Psoas muscle (tissue), 8 donors: ENCODE measurements around the gene ADSS1. TPM values are rescaled to one million over a fixed set of nuclear protein-coding genes. Genes with fewer than 3 reads are reported as not detected.

ENCODE experiments used
- ATAC-seq, 4 donors: fragments of 200-7000 bp; cut with Tn5 transposase; one replicate each; pipeline ENCODE4 v1.9.1; 2020; ENCODE audit warnings: moderate library complexity in 3 of 4, mild to moderate bottlenecking in 2 of 4
- DNase-seq, 2 donors: peaks; one replicate each; pipeline ENCODE4 v3.0.0-alpha.2; 2020
- H3K27ac ChIP-seq: fragments of 200-600 bp; one replicate; pipeline ENCODE4 v1.8.0; 2022
- H3K27me3 ChIP-seq, 3 donors: fragments of 200-600 bp in 1 of 3; one replicate each; pipeline versions ENCODE4 v1.6.1 to v1.8.0; 2013 to 2022; ENCODE audit warnings: low read length in 2 of 3, mild to moderate bottlenecking in 2 of 3, moderate library complexity in 1 of 3; ENCODE audit not compliant: insufficient read depth in 3 of 3
- H3K36me3 ChIP-seq, 2 donors: fragments of 200-600 bp in 1 of 2; one replicate each; pipeline versions ENCODE4 v1.6.1 to v1.8.0; 2013 to 2022; ENCODE audit warnings: low read depth in 1 of 2, mild to moderate bottlenecking in 1 of 2, moderate library complexity in 1 of 2; ENCODE audit not compliant: insufficient read depth in 1 of 2
- H3K4me1 ChIP-seq: fragments of 200-600 bp; one replicate; pipeline ENCODE4 v1.8.0; 2022
- H3K4me3 ChIP-seq: fragments of 200-600 bp; one replicate; pipeline ENCODE4 v1.8.0; 2022; ENCODE audit warnings: mild to moderate bottlenecking
- H3K9me3 ChIP-seq: fragments of 200-600 bp; one replicate; pipeline ENCODE4 v1.8.0; 2022
- WGBS, 3 donors: extraction: QIAGEN DNeasy Blood & Tissue Kit; methylation state at CpG; one replicate each; pipeline versions ENCODE4 v1.1.6 to v1.1.7; 2013; 5-methylcytosine and 5-hydroxymethylcytosine counted together
- intact Hi-C, 2 donors: fragments of 100-400 bp; cut with DNase I; formaldehyde crosslinking; loops; one replicate each; pipeline versions ENCODE4 v1.11.0 to v1.14.2; 2022
- polyA plus RNA-seq, 3 donors: library from polyadenylated mRNA; stranded (reverse); fragments of 200-250 nt; gene quantifications; one replicate each; pipeline ENCODE4 v1.2.3, GENCODE V29; 2013
- total RNA-seq, 4 donors: library from RNA; stranded (reverse); fragmentation: NEBNext Ultra II Directional in 2 of 4; extraction: Animal tissue kit (Norgen Biotek cat#: 25700) in 2 of 4; gene quantifications; one replicate each; pipeline versions ENCODE4 v1.2.1 to v1.2.4, GENCODE V29; 2021 to 2023
- TF ChIP-seq, protein P1 (sequence below): fragments of 200-600 bp; IDR thresholded peaks from one replicate; pipeline ENCODE4 v1.8.0; 2022; ENCODE audit warnings: antibody characterized with exemption
- donor health status: healthy with polysubstance abuse.
- donor health status: DM: no; HTN: no; CAD: no; lungs with moderate emphysema.
- donor health status: Bipolar disorder and iron deficiency.
- donor health status: healthy.
- donor health status: DM: yes; HTN: yes; CAD: no.
- donor health status: DM: no; HTN: no; CAD: no.
- donor health status: DM: no; HTN: no; CAD: no.
- donor health status: DM: yes; HTN: yes; CAD: no.

The ADSS1 gene
- total and polyA plus RNA-seq, 7 donors: 187 to 394 (median 300) TPM

DNA sequence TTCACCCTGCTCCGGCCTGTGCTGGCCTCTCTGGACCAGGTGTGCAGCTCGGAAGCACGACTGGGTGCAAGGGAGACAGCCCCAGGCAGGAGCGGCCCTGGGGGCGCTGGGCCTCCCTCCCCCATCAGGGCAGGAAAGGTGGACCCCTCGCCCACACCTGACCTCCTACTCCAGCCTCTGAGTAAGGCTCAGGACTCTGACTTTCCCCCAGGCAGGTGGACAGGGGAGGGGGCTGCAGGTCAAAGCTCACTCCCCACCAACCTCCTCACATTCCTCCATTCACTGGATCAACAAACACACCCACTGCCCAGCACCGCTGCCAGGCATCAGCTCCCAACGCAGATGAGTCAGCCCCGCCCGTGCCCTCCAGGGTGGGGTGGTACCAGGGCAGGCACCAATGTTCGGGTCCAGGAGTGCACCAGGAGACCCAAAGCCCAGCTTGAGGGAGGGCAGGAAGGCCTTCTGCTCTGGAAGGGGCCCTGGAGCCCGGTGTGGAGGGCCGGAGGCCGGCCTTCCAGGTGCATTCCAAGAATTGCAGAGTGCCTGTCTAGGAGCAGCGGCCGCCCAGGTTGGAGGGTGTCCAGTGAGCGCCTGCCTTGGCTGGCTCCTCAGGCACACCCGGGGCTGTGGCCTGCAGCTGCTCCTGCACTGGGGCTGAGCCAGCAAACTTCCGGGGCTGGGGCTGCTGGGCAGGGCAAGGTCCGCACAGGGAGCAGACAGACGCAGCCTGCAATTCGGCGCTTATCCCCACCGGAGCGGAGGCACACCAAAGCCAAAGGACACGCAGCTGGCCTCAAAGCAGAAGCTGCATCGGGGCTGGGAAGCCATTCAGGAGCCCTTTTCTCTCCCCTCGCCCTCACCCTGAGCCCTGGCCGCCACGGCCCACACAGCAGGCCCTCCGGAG, 36.2 kb upstream of the ADSS1 start:
- H3K27ac ChIP-seq: peak overlapping the region; percentile 94
- H3K27me3 ChIP-seq: no peaks in the 10 kb centered on the region
- no peaks in the 10 kb centered on the region for H3K9me3 ChIP-seq
- H3K36me3 ChIP-seq: no peaks in the 10 kb centered on the region
- intact Hi-C loops: loop anchor here in 1 of 2 donors (10.0 kb wide), 1 partner anchor 807 kb away; the partner anchor contains the start of gene TEDC1
- ATAC-seq (peak; percentile 89 to 95 (median 92)), DNase-seq (peak; percentile 87 to 94)
- TF ChIP-seq, protein P1, sequence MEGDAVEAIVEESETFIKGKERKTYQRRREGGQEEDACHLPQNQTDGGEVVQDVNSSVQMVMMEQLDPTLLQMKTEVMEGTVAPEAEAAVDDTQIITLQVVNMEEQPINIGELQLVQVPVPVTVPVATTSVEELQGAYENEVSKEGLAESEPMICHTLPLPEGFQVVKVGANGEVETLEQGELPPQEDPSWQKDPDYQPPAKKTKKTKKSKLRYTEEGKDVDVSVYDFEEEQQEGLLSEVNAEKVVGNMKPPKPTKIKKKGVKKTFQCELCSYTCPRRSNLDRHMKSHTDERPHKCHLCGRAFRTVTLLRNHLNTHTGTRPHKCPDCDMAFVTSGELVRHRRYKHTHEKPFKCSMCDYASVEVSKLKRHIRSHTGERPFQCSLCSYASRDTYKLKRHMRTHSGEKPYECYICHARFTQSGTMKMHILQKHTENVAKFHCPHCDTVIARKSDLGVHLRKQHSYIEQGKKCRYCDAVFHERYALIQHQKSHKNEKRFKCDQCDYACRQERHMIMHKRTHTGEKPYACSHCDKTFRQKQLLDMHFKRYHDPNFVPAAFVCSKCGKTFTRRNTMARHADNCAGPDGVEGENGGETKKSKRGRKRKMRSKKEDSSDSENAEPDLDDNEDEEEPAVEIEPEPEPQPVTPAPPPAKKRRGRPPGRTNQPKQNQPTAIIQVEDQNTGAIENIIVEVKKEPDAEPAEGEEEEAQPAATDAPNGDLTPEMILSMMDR: no peak
- peaks cover 37% of the 10 kb centered on the region for H3K4me1 ChIP-seq
- 24 to 25% (median 25%) methylated on average over 29 to 31 of the region's 31 CpGs for WGBS, 3 donors
- H3K4me3 ChIP-seq: peak overlapping the region; percentile 91

- H3K27me3 ChIP-seq: no peaks in the 10 kb centered on the region
- no peaks in the 10 kb centered on the region for H3K9me3 ChIP-seq
- ATAC-seq (peak; percentile 33 to 60 (median 40)), DNase-seq (peak; percentile 61 to 74)
- TF ChIP-seq, protein P1: no peak
- peak overlapping the region; percentile 94 for H3K27ac ChIP-seq
- intact Hi-C loops: loop anchor here in 1 of 2 donors (10.0 kb wide), 1 partner anchor 806 kb away; the partner anchor contains the start of gene TEDC1
- H3K36me3 ChIP-seq: no peaks in the 10 kb centered on the region
- H3K4me1 ChIP-seq: peaks cover 37% of the 10 kb centered on the region
- H3K4me3 ChIP-seq: peak overlapping the region; percentile 91
- whole genome bisulfite sequencing, 3 donors: 12 to 20% (median 18%) methylated on average over 24 of the region's 24 CpGs
These were observed 35.4 kb upstream of the ADSS1 start for GRCh38 chr14:104688505-104689108.

DNA sequence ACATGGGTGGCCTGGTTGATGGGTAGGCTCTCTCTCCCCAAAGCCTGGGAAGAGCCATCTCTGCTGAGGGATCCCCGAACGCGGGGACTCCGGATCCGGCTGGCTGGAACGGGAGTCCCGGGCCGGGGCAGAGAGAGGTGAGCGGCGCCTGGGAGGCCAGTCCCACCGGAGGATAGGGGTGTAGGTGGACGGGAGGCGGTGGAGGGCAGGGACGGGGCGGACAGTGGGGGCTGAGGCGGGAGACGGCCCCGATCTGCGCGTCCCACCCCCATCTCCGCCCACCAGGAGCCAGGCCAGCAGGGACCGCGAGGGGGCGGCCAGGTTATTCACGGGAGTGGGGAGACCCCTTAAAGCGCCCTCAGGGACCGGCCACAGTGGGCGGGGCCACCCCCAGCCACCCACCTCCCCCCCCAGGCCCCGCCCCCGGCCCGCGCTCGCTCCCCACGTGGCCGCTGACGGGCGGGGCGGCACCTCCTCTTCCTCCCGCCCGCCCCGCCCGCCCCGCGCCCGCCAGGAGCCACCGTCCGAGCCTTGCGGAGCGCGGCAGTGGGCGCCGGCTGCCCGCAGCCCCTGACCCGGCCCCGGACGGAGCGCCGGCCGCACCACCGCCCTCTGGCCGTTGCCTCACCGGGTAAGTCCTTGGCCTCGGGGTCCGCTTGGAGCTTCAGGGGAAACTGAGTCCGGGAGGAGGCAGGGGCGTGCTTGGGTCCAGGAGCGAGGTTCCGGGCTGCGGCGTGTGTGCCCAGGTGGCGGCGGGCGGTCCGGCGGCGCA, 34.7 kb upstream of the ADSS1 start, which contains the start of gene INF2:
Gene INF2, plus strand, starts transcription at position 510 of the 772 bp plus-strand sequence. CDS start 11,748 bp downstream, outside the sequence.
- no peaks in the 10 kb centered on the region for H3K27me3 ChIP-seq
- H3K9me3 ChIP-seq: no peaks in the 10 kb centered on the region
- H3K4me1 ChIP-seq: peaks cover 40% of the 10 kb centered on the region
- H3K4me3 ChIP-seq: peak within 1 kb of the TSS; percentile 91
- peak; percentile 63 to 76 (median 68) for ATAC-seq
- no peaks in the 10 kb centered on the region for H3K36me3 ChIP-seq
- H3K27ac ChIP-seq: peak within 1 kb of the TSS; percentile 94
- 1 to 6% (median 1%) methylated on average over 19 to 75 of the region's 76 CpGs for WGBS, 3 donors
- TF ChIP-seq, protein P1: no peak
- intact Hi-C loops: loop anchor here in 1 of 2 donors (10.0 kb wide), 1 partner anchor 806 kb away; the partner anchor contains the start of gene TEDC1
- DNase-seq: peak; percentile 70 to 76

- H3K9me3 ChIP-seq: no peaks in the 10 kb centered on the region
- intact Hi-C loops: loop anchor here in 1 of 2 donors (5.0 to 10.0 kb wide), 2 partner anchors 38 to 805 kb away; partner anchors contain the start of gene TEDC1
- peaks cover 47% of the 10 kb centered on the region for H3K4me1 ChIP-seq
- H3K27me3 ChIP-seq: no peaks in the 10 kb centered on the region
- peak overlapping the region; percentile 91 for H3K4me3 ChIP-seq
- H3K36me3 ChIP-seq: no peaks in the 10 kb centered on the region
- ATAC-seq: no peak
- peak overlapping the region; percentile 94 for H3K27ac ChIP-seq
- TF ChIP-seq, protein P1: no peak
- no peak for DNase-seq
- 14 to 19% (median 16%) methylated on average over 40 to 50 of the region's 50 CpGs for WGBS, 3 donors
These were observed 33.9 kb upstream of the ADSS1 start for GRCh38 chr14:104689881-104690711.
